HEK293T (cell line): ENCODE data around the gene LRRC8B.

Source experiments
- FOXK2 ChIP-seq: fragments of 450-650 bp; IDR thresholded peaks from 2 replicates; pipeline ENCODE4 v1.6.1; 2016; ENCODE audit warnings: mild to moderate bottlenecking
- SP1 ChIP-seq: fragments of 450-650 bp; IDR thresholded peaks from 2 replicates; pipeline ENCODE4 v1.6.1; 2017

GRCh38 chr1:89531480-89532139, 7.0 kb downstream of the LRRC8B start:
- no peak for TF ChIP-seq FOXK2
- TF ChIP-seq SP1 = no peak
